Spleen (tissue), 11 donors: Measurements from ENCODE around the gene PRSS38. TPM values are rescaled to one million over a fixed set of nuclear protein-coding genes. Genes with fewer than 3 reads are reported as not detected.

ENCODE experiments used
- DNase-seq: peaks from one replicate; pipeline ENCODE4 v3.0.0-alpha.2; 2020
- H3K27ac ChIP-seq, 8 donors: fragments of 200-600 bp; sonication (generic) in 7 of 8; 1 replicate in 4 of 8; 2 replicates in 4 of 8; pipeline versions ENCODE4 v1.5.0 to v1.8.0; 2016 to 2021; ENCODE audit warnings: inconsistent platforms in 4 of 8, mild to moderate bottlenecking in 4 of 8, moderate library complexity in 1 of 8
- H3K27me3 ChIP-seq, 7 donors: fragments of 200-600 bp; sonication (generic) in 6 of 7; replicated peaks in 1 of 7; 1 replicate in 4 of 7; 2 replicates in 3 of 7; pipeline versions ENCODE4 v1.5.0 to v1.8.0; 2016 to 2021; ENCODE audit warnings: inconsistent platforms in 3 of 7, mild to moderate bottlenecking in 1 of 7
- H3K36me3 ChIP-seq, 6 donors: fragments of 200-600 bp; sonication (generic) in 5 of 6; 1 replicate in 4 of 6; 2 replicates in 2 of 6; pipeline versions ENCODE4 v1.5.0 to v1.8.0; 2016 to 2021; ENCODE audit warnings: inconsistent platforms in 2 of 6
- H3K4me1 ChIP-seq, 6 donors: fragments of 200-600 bp; sonication (generic) in 5 of 6; 1 replicate in 3 of 6; 2 replicates in 3 of 6; pipeline versions ENCODE4 v1.5.0 to v1.8.0; 2016 to 2021; ENCODE audit warnings: inconsistent platforms in 3 of 6
- H3K4me3 ChIP-seq, 8 donors: fragments of 200-600 bp; sonication (generic) in 7 of 8; 1 replicate in 4 of 8; 2 replicates in 4 of 8; pipeline versions ENCODE4 v1.5.0 to v1.8.0; 2016 to 2021; ENCODE audit warnings: inconsistent platforms in 4 of 8, mild to moderate bottlenecking in 4 of 8, moderate library complexity in 2 of 8
- H3K9me3 ChIP-seq, 8 donors: fragments of 200-600 bp; sonication (generic) in 7 of 8; 1 replicate in 4 of 8; 2 replicates in 4 of 8; pipeline versions ENCODE4 v1.5.0 to v1.8.0; 2016 to 2021; ENCODE audit warnings: inconsistent platforms in 4 of 8
- POLR2A ChIP-seq, 3 donors: fragments of 450-650 bp; IDR thresholded peaks; one replicate each; pipeline ENCODE4 v1.5.1; 2017; ENCODE audit warnings: antibody characterized with exemption in 3 of 3, mild to moderate bottlenecking in 1 of 3
- POLR2AphosphoS5 ChIP-seq, 3 donors: sonication (generic); formaldehyde crosslinking; IDR thresholded peaks; one replicate each; pipeline ENCODE4 v1.5.1; 2017; ENCODE audit warnings: antibody characterized with exemption in 3 of 3
- WGBS, 5 donors: extraction: QIAGEN DNeasy Blood & Tissue Kit in 3 of 5; methylation state at CpG; one replicate each; pipeline versions ENCODE4 v1.1.5 to v1.1.7; 2013 to 2018; 5-methylcytosine and 5-hydroxymethylcytosine counted together
- intact Hi-C: fragments of 100-400 bp; cut with DNase I; formaldehyde crosslinking; loops from one replicate; pipeline ENCODE4 v1.15.0; 2023; ENCODE audit warnings: low total_unique reads
- polyA plus RNA-seq, 3 donors: library from polyadenylated mRNA; stranded (reverse); fragments of 200-250 nt; gene quantifications; one replicate each; pipeline ENCODE4 v1.2.1, GENCODE V29; 2013
- total RNA-seq, 7 donors: library from RNA; depleted of rRNA in 3 of 7; stranded (reverse); fragments of >200 nt in 3 of 7; fragmentation: NEBNext Ultra II Directional in 4 of 7; extraction: Animal tissue kit (Norgen Biotek cat#: 25700) in 4 of 7; gene quantifications; one replicate each; pipeline versions ENCODE4 v1.1.0 to v1.2.1, GENCODE V29; 2016 to 2021
- TF ChIP-seq, protein P1 (sequence below), 11 experiments: fragments of 200-600 bp in 7 of 11; fragments of 450-650 bp in 4 of 11; sonication (generic) in 4 of 11; IDR thresholded peaks in 8 of 11; conservative IDR thresholded peaks in 3 of 11; 1 replicate in 7 of 11; 2 replicates in 4 of 11; pipeline versions ENCODE4 v1.4.0 to v1.8.0; 2016 to 2021; ENCODE audit warnings: antibody characterized with exemption in 11 of 11, inconsistent platforms in 4 of 11, mild to moderate bottlenecking in 1 of 11
- donor health status: healthy with polysubstance abuse.
- donor health status: DM: no; HTN: no; CAD: no; lungs with moderate emphysema.
- donor health status: DM: no; HTN: no; CAD: no.
- donor health status: Bipolar disorder and iron deficiency.
- donor health status: healthy.
- donor health status: DM: no; HTN: no; CAD: no.
- donor health status: DM: yes; HTN: yes; CAD: no.

Gene PRSS38
- total and polyA plus RNA-seq, 10 donors: not detected

DNA sequence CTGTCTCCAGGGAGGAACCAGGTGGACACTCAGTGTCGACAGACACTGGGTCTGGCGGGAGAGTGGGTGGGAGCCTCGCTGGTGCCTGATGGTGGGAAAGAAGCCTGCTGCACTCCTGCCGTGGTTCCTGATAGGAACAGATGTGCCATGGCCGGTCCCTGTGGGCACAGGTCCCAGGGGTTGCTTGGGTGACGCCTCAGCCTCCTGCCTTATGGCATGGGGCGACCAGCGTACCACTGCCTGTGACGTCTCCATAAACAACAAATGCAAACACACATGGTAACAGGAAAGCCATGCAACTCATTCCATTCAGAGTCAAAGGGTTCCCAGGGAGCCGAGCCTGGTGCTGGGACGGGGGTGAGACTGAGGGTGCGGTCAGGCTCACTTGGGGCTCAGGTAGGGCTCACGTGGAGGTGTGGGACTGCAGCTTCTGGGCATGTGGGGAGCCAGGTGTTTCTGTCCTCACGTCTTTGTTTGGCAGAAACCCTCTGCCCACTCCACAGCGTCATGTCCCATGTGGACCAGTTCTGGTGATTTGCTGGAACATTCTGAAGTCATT lies 45.5 kb upstream of the PRSS38 start:
- Histone ChIP-seq H3K4me3 (no peak overlapping the region), H3K27me3 (no peaks in the 10 kb centered on the region), H3K4me1 (peaks cover 12 to 47% (median 34%) of the 10 kb centered on the region in 6 donors), H3K36me3 (peaks cover 0 to 77% (median 23%) of the 10 kb centered on the region in 6 donors), H3K27ac (no peak overlapping the region), H3K9me3 (no peaks in the 10 kb centered on the region)
- intact Hi-C loops: no loop called here
- DNase-seq: peak; percentile 54
- WGBS, 5 donors: 94 to 99% (median 96%) methylated on average over 10 to 15 of the region's 15 CpGs
- TF ChIP-seq, protein P1, sequence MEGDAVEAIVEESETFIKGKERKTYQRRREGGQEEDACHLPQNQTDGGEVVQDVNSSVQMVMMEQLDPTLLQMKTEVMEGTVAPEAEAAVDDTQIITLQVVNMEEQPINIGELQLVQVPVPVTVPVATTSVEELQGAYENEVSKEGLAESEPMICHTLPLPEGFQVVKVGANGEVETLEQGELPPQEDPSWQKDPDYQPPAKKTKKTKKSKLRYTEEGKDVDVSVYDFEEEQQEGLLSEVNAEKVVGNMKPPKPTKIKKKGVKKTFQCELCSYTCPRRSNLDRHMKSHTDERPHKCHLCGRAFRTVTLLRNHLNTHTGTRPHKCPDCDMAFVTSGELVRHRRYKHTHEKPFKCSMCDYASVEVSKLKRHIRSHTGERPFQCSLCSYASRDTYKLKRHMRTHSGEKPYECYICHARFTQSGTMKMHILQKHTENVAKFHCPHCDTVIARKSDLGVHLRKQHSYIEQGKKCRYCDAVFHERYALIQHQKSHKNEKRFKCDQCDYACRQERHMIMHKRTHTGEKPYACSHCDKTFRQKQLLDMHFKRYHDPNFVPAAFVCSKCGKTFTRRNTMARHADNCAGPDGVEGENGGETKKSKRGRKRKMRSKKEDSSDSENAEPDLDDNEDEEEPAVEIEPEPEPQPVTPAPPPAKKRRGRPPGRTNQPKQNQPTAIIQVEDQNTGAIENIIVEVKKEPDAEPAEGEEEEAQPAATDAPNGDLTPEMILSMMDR (IDR thresholded peaks at IDR 0.05 in 8 of 11, conservative IDR thresholded peaks at IDR 0.05 in 3 of 11): no peak
- TF ChIP-seq POLR2AphosphoS5 (IDR thresholded peaks at IDR 0.05) (no peak), POLR2A (IDR thresholded peaks at IDR 0.05) (no peak)

DNA sequence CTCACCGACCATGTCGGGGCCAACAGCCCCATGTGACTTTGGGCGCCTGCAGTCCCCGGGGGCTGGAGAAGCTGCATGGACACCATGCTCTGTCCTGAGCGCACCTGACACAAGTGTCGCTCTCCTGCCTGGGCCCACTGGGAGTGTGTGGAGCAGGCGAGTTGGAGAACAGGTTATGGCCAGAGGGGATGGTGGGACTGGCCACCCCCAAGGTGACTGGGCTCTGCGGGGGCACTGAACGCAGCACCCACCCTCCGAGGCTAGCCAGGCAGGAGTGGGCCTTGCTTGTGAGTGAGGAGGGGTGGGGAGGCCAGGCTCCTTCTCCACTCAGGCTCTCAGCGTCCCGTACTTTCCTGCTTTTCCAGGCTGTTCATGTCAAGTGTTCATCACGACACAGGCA lies 44.7 kb upstream of the PRSS38 start:
- Histone ChIP-seq H3K27me3 (no peaks in the 10 kb centered on the region), H3K27ac (no peak overlapping the region), H3K4me3 (no peak overlapping the region), H3K9me3 (no peaks in the 10 kb centered on the region), H3K4me1 (peaks cover 11 to 41% (median 26%) of the 10 kb centered on the region in 6 donors), H3K36me3 (peaks cover 0 to 78% (median 28%) of the 10 kb centered on the region in 6 donors)
- WGBS, 5 donors: 95 to 99% (median 96%) methylated on average over 13 of the region's 13 CpGs
- intact Hi-C loops: no loop called here
- no peak for TF ChIP-seq POLR2AphosphoS5 (IDR thresholded peaks at IDR 0.05)
- TF ChIP-seq, protein P1 (IDR thresholded peaks at IDR 0.05 in 8 of 11, conservative IDR thresholded peaks at IDR 0.05 in 3 of 11): no peak
- TF ChIP-seq POLR2A (IDR thresholded peaks at IDR 0.05): no peak
- DNase-seq: peak; percentile 66

DNA sequence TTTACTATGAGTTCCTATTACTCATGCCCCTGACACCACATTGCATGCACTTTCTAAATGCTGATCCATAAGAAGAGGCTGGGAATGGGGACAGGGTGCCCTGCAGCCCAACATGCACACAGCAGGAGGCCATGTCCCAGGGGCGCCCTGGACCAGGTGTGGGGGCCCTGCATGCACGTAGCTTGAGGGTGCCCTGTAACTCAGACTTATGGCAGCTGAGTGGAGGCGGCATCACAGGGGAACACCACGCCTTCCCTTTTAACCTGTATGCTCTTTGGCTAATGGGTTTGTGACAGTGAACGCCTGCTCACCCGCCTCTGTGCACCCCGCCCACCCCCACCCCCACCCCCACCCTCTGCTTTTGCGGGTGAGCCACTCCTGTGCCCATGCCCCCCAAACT lies 44.1 kb upstream of the PRSS38 start:
- Histone ChIP-seq H3K27me3 (no peaks in the 10 kb centered on the region), H3K4me1 (peaks cover 6 to 36% (median 21%) of the 10 kb centered on the region in 6 donors), H3K27ac (no peak overlapping the region), H3K4me3 (no peak overlapping the region), H3K9me3 (no peaks in the 10 kb centered on the region), H3K36me3 (peaks cover 0 to 83% (median 33%) of the 10 kb centered on the region in 6 donors)
- TF ChIP-seq POLR2AphosphoS5 (IDR thresholded peaks at IDR 0.05): no peak
- no peak for TF ChIP-seq POLR2A (IDR thresholded peaks at IDR 0.05)
- TF ChIP-seq, protein P1 (IDR thresholded peaks at IDR 0.05 in 8 of 11, conservative IDR thresholded peaks at IDR 0.05 in 3 of 11): no peak
- DNase-seq: peak; percentile 59
- 90 to 96% (median 95%) methylated on average over 3 to 8 of the region's 8 CpGs for WGBS, 5 donors
- intact Hi-C loops: no loop called here

DNA sequence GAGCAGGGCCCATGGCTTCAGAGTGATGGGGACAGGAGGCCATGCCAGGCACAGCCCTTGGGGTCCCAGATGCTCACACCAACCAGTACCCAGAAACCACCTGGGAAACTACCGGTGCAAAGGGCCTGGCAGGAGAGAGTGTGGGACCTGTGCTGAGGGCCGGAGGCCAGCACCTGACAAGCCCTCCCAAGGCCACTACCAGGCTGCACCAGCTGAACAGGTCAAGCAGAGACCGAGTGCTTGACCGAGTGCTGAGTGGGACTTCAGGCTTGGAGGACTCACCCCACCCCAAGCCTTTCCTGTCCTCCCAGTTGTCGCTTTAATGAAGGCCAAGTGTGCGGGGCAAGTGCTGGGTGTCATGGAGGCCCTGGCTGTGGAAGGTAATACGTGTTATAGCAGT lies 43.7 kb upstream of the PRSS38 start:
- no peaks in the 10 kb centered on the region for H3K9me3 ChIP-seq
- intact Hi-C loops: no loop called here
- no peak for TF ChIP-seq POLR2AphosphoS5 (IDR thresholded peaks at IDR 0.05)
- no peak for TF ChIP-seq POLR2A (IDR thresholded peaks at IDR 0.05)
- TF ChIP-seq, protein P1 (IDR thresholded peaks at IDR 0.05 in 8 of 11, conservative IDR thresholded peaks at IDR 0.05 in 3 of 11): no peak
- peaks cover 0 to 86% (median 37%) of the 10 kb centered on the region in 6 donors for H3K36me3 ChIP-seq
- WGBS, 5 donors: 80 to 95% (median 91%) methylated on average over 7 of the region's 7 CpGs
- H3K27ac ChIP-seq: no peak overlapping the region
- peaks cover 4 to 32% (median 16%) of the 10 kb centered on the region in 6 donors for H3K4me1 ChIP-seq
- H3K4me3 ChIP-seq: no peak overlapping the region
- DNase-seq: peak; percentile 65
- no peaks in the 10 kb centered on the region for H3K27me3 ChIP-seq
